A549 (cell line): ENCODE results near the gene C3orf18. TPM values are rescaled to one million over a fixed set of nuclear protein-coding genes. Genes with fewer than 3 reads are reported as not detected.

Source experiments
- ATAC-seq, 2 experiments: fragments of 200-7000 bp in 1 of 2; fragments of >200 bp in 1 of 2; cut with Nextera tagmentation in 1 of 2; cut with Tn5 transposase in 1 of 2; 3 replicates each; pipeline versions ENCODE4 v1.8.0 to v1.9.1; 2018 to 2020; ENCODE audit warnings: mild to moderate bottlenecking in 1 of 2, moderate library complexity in 1 of 2
- CTCF ChIA-PET: fragments of 300-600 bp; sonication (Branson Sonifier 250); formaldehyde crosslinking; extraction: SDS; loops from one replicate; lab custom pipeline; 2021; ENCODE audit warnings: antibody characterized with exemption, inconsistent platforms; lab: Yijun Ruan, JAX
- POLR2A ChIA-PET: fragments of 350-600 bp; formaldehyde crosslinking; extraction: SDS; loops from one replicate; lab custom pipeline; 2021; ENCODE audit warnings: antibody characterized with exemption, inconsistent platforms; lab: Yijun Ruan, JAX
- DNase-seq, 2 experiments: peaks; one replicate each; pipeline versions ENCODE4 v3.0.0 to v3.0.0-alpha.2; 2011 to 2016; ENCODE audit warnings: low read depth in 1 of 2, low spot score in 1 of 2
- FAIRE-seq: peaks from 2 replicates; lab custom pipeline; 2011; peaks lifted over from hg19 to GRCh38; lab: Jason Lieb, UNC
- H3K27ac ChIP-seq, 2 experiments: fragments of >200 bp; sonication (Bioruptor Twin); formaldehyde crosslinking; 3 replicates each; pipeline ENCODE4 v1.5.1; 2016 to 2017
- H3K4me1 ChIP-seq: fragments of >200 bp; sonication (Bioruptor Twin); formaldehyde crosslinking; 3 replicates; pipeline ENCODE4 v1.6.1; 2016
- H3K4me2 ChIP-seq: fragments of >200 bp; sonication (Bioruptor Twin); formaldehyde crosslinking; 3 replicates; pipeline ENCODE4 v1.6.1; 2016
- H3K4me3 ChIP-seq: fragments of >200 bp; sonication (Bioruptor Twin); formaldehyde crosslinking; 3 replicates; pipeline ENCODE4 v1.5.1; 2016
- H3K9me3 ChIP-seq: fragments of >200 bp; sonication (Bioruptor Twin); formaldehyde crosslinking; 3 replicates; pipeline ENCODE4 v1.6.1; 2016
- CBX8 ChIP-seq: fragments of 200-600 bp; sonication (generic); IDR thresholded peaks from 2 replicates; pipeline ENCODE4 v1.6.1; 2016
- CHD4 ChIP-seq: fragments of 200-600 bp; sonication (generic); IDR thresholded peaks from 2 replicates; pipeline ENCODE4 v1.6.1; 2016; ENCODE audit warnings: antibody characterized with exemption, mild to moderate bottlenecking, borderline replicate concordance
- EP300 ChIP-seq, 2 experiments: fragments of >200 bp; sonication (Bioruptor Twin); formaldehyde crosslinking; IDR thresholded peaks; 2 replicates in 1 of 2; 3 replicates in 1 of 2; pipeline ENCODE4 v1.6.1; 2016 to 2017
- ESRRA ChIP-seq: fragments of 150-350 bp; IDR thresholded peaks from 2 replicates; pipeline ENCODE4 v1.6.1; 2014; ENCODE audit warnings: mild to moderate bottlenecking, low read length, borderline replicate concordance
- FOSB ChIP-seq: fragments of 250-450 bp; sonication (Bioruptor Pico); IDR thresholded peaks from 2 replicates; pipeline ENCODE4 v1.5.0; 2020; ENCODE audit warnings: mild to moderate bottlenecking, moderate library complexity
- FOSL2 ChIP-seq, 2 experiments: fragments of 450-650 bp in 1 of 2; fragments of >200 bp in 1 of 2; sonication (Bioruptor Twin) in 1 of 2; formaldehyde crosslinking; IDR thresholded peaks; 2 replicates each; pipeline versions ENCODE4 v1.5.0 to v1.6.1; 2016 to 2020; ENCODE audit warnings: mild to moderate bottlenecking in 1 of 2, moderate library complexity in 1 of 2
- HDAC2 ChIP-seq: fragments of 200-600 bp; sonication (generic); IDR thresholded peaks from 2 replicates; pipeline ENCODE4 v1.6.1; 2016
- HMGXB4 ChIP-seq: fragments of 250-450 bp; sonication (Bioruptor Pico); IDR thresholded peaks from 2 replicates; pipeline ENCODE4 v1.5.0; 2021; ENCODE audit warnings: mild to moderate bottlenecking, moderate library complexity, borderline replicate concordance
- MAZ ChIP-seq: fragments of 150-350 bp; IDR thresholded peaks from 2 replicates; pipeline ENCODE4 v1.6.1; 2014; ENCODE audit warnings: antibody characterized with exemption, low read depth, low read length, borderline replicate concordance
- NFE2L2 ChIP-seq: fragments of 150-350 bp; conservative IDR thresholded peaks from 2 replicates; pipeline ENCODE4 v1.6.1; 2014; ENCODE audit warnings: low read length
- RCOR1 ChIP-seq: fragments of 150-350 bp; IDR thresholded peaks from 2 replicates; pipeline ENCODE4 v1.6.1; 2014; ENCODE audit warnings: antibody characterized with exemption, low read length, low read depth
- TFCP2L1 ChIP-seq: fragments of 250-450 bp; sonication (Bioruptor Pico); IDR thresholded peaks from 2 replicates; pipeline ENCODE4 v1.5.0; 2021; ENCODE audit warnings: mild to moderate bottlenecking
- TP53 ChIP-seq: fragments of 250-450 bp; sonication (Bioruptor Pico); IDR thresholded peaks from 2 replicates; pipeline ENCODE4 v1.5.0; 2021; ENCODE audit warnings: mild to moderate bottlenecking, moderate library complexity
- WGBS: methylation state at CpG from one replicate; pipeline ENCODE4 v1.1.6; 2017; ENCODE audit errors: missing lambda C conversion rate; 5-methylcytosine and 5-hydroxymethylcytosine counted together
- polyA plus RNA-seq, 4 experiments: library from polyadenylated mRNA; depleted of rRNA in 3 of 4; stranded (reverse); fragments of >200 nt; fragmentation: RNase III in 1 of 4; extraction: RNeasy Plus Mini Kit Qiagen cat#74134 plus additional on column Dnase treatment in 1 of 4; gene quantifications; 2 replicates in 3 of 4; 3 replicates in 1 of 4; pipeline ENCODE4 v1.2.3, GENCODE V29; 2011 to 2017
- TF ChIP-seq, protein P1 (sequence below): fragments of 450-650 bp; IDR thresholded peaks from 2 replicates; pipeline ENCODE4 v1.6.1; 2014; ENCODE audit warnings: antibody characterized with exemption
- TF ChIP-seq, protein P2 (sequence below): fragments of 150-350 bp; IDR thresholded peaks from 2 replicates; pipeline ENCODE4 v1.6.1; 2014; ENCODE audit warnings: low read depth, mild to moderate bottlenecking, low read length
- TF ChIP-seq, protein P3 (sequence below): fragments of 250-450 bp; sonication (Bioruptor Pico); IDR thresholded peaks from 2 replicates; pipeline ENCODE4 v1.5.0; 2020; ENCODE audit warnings: low read depth, mild to moderate bottlenecking, moderate library complexity

The C3orf18 gene
- polyA plus RNA-seq, 2 of the 4 experiments (the other 2 are of a cell fraction), result 3.4 to 5.4 TPM

DNA sequence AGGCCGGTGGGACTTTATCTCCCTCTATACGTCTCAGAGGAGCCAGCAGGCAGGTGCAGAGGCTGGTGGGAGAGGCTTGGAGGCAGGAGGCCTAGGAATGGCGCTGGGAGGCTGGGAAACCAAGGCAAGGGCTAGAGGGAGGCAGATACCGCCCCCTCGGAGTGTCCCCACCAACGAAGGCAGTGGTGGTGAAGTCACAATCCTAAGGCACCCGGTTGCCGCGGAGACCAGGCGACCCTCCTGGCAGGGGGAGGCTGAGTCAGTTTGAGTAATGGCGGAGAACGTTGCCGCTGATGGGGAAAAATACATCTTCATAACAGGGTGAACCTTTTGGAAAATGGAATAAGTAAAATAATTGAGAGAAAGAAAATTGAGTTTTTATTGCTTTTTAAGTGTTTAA is 34.2 kb downstream of the C3orf18 start:
- no peaks in the 10 kb centered on the region for H3K9me3 ChIP-seq
- ChIA-PET POLR2A (no interaction called here), CTCF (interaction anchor here (1.0 kb wide), 2 partner anchors 9 to 18 kb away, joined by 3 read pairs; no protein-coding TSS in a partner anchor)
- WGBS, result 62% methylated on average over 12 of the region's 13 CpGs
- H3K4me2 ChIP-seq, result no peak overlapping the region
- TF ChIP-seq CBX8 (no peak), CHD4 (no peak), RCOR1 (no peak), EP300 (IDR thresholded peaks at IDR 0.05) (no peak), TP53 (CRISPR knock-in tag) (no peak), FOSB (CRISPR knock-in tag) (no peak), HMGXB4 (CRISPR knock-in tag) (no peak), HDAC2 (no peak)
- TF ChIP-seq, protein P1, sequence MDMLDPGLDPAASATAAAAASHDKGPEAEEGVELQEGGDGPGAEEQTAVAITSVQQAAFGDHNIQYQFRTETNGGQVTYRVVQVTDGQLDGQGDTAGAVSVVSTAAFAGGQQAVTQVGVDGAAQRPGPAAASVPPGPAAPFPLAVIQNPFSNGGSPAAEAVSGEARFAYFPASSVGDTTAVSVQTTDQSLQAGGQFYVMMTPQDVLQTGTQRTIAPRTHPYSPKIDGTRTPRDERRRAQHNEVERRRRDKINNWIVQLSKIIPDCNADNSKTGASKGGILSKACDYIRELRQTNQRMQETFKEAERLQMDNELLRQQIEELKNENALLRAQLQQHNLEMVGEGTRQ, result no peak
- TF ChIP-seq, protein P2, sequence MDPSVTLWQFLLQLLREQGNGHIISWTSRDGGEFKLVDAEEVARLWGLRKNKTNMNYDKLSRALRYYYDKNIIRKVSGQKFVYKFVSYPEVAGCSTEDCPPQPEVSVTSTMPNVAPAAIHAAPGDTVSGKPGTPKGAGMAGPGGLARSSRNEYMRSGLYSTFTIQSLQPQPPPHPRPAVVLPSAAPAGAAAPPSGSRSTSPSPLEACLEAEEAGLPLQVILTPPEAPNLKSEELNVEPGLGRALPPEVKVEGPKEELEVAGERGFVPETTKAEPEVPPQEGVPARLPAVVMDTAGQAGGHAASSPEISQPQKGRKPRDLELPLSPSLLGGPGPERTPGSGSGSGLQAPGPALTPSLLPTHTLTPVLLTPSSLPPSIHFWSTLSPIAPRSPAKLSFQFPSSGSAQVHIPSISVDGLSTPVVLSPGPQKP, result no peak
- no peak for DNase-seq
- H3K4me1 ChIP-seq, result no peaks in the 10 kb centered on the region
- no peak for ATAC-seq
- FAIRE-seq, result no peak
- H3K27ac ChIP-seq, result no peak overlapping the region
- no peak overlapping the region for H3K4me3 ChIP-seq

- ATAC-seq, result peak in 1 of 2 experiments; percentile 43; a peak in 2 of 6 replicates
- no peak for FAIRE-seq
- CTCF ChIA-PET, result interaction anchor here (1.9 kb wide), 1 partner anchor 11 kb away, joined by 11 read pairs; no protein-coding TSS in a partner anchor
- H3K4me3 ChIP-seq, result no peak overlapping the region
- TF ChIP-seq NFE2L2 (no peak), MAZ (no peak), HMGXB4 (CRISPR knock-in tag) (no peak), TFCP2L1 (no peak), FOSL2 (IDR thresholded peaks at IDR 0.05) (no peak), FOSL2 (CRISPR knock-in tag; IDR thresholded peaks at IDR 0.05) (no peak), ESRRA (no peak), EP300 (IDR thresholded peaks at IDR 0.05) (no peak)
- TF ChIP-seq, protein P3, sequence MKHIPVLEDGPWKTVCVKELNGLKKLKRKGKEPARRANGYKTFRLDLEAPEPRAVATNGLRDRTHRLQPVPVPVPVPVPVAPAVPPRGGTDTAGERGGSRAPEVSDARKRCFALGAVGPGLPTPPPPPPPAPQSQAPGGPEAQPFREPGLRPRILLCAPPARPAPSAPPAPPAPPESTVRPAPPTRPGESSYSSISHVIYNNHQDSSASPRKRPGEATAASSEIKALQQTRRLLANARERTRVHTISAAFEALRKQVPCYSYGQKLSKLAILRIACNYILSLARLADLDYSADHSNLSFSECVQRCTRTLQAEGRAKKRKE (CRISPR knock-in tag), result no peak
- TF ChIP-seq, all 56 proteins: peak for 0
- no peaks in the 10 kb centered on the region for H3K4me1 ChIP-seq
- no peak for DNase-seq
- H3K9me3 ChIP-seq, result no peaks in the 10 kb centered on the region
- H3K4me2 ChIP-seq, result no peak overlapping the region
- no peak overlapping the region for H3K27ac ChIP-seq
- POLR2A ChIA-PET, result no interaction called here
- 57% methylated on average over 9 of the region's 9 CpGs for WGBS
Measured at GRCh38 chr3:50532062-50532705, 35.4 kb downstream of the C3orf18 start.
